Measurements from ENCODE around the gene NUB1. TPM values are rescaled to one million over a fixed set of nuclear protein-coding genes. Genes with fewer than 3 reads are reported as not detected.

NUB1 gene
- total RNA-seq, 1 donor from 2014 or later = 40.3 TPM

DNA sequence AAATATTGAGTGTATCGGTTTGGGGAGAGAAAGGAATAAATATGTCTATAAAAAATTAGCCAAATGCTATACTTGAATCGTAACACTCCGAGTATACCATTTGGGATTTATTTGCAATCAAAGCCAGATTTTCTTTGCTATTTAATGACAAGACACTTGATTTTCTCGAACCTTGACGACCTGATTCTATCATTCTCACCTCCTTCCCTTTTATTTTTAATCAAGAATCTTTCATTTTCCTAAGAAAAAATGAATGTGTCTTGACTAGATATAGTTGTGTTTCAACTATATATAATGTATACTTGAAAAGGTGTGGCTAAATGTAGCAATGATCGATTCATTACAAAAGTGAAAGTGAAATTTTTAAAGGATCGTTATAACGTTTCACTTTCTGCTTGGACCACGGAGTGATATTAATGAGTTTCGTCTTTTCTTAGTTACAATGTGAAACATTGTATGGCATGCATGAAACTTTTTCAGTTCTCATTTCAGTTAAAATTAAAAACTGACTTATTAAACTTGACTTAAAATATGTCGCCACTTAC, 562 bp downstream of the NUB1 start:
- peaks cover 22% of the 10 kb centered on the region for H3K4me1 Mint-ChIP-seq (ENCODE audit: low read depth)
- intact Hi-C loops (cut with micrococcal nuclease) = loop anchor here (1.0 to 5.0 kb wide), 4 partner anchors 8 to 1570 kb away; partner anchors contain the start of genes FASTK, TMUB1 and ZNF467

DNA sequence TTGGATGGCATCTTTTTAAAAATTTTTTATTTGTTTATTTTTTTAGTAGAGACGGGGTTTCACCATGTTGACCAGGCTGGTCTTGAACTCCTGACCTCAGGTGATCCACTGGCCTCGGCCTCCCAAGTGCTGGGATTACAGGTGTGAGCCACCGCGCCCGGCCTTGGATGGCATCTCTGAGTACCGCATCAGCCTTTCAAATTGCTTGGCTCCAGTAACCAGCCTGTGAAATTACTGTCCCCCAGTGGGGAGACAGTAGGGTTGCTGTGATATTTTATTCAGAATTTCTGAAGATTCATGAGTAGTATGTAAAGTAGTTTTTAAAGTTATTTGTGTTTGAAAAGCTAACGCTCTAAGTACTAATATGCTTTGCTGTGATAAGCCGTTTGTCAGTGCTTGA, 1.2 kb downstream of the NUB1 start:
- intact Hi-C loops (cut with micrococcal nuclease) = loop anchor here (1.0 to 5.0 kb wide), 4 partner anchors 7 to 1571 kb away; partner anchors contain the start of genes FASTK, TMUB1 and ZNF467
- H3K9me3 Mint-ChIP-seq = no peaks in the 10 kb centered on the region
- peak overlapping the region; percentile 76 for H3K27ac Mint-ChIP-seq
- H3K4me3 Mint-ChIP-seq = peak overlapping the region; percentile 83
- H3K36me3 Mint-ChIP-seq (ENCODE audit: low read depth) = peaks cover 18% of the 10 kb centered on the region
- H3K4me1 Mint-ChIP-seq (ENCODE audit: low read depth) = peaks cover 24% of the 10 kb centered on the region
- H3K27me3 Mint-ChIP-seq (ENCODE audit: insufficient read depth) = no peaks in the 10 kb centered on the region
- no peak for DNase-seq (ENCODE audit: low spot score)

More for the DNA sequence above, 562 bp downstream of the NUB1 start:
- Mint-ChIP-seq H3K27me3 (ENCODE audit: insufficient read depth) (no peaks in the 10 kb centered on the region), H3K9me3 (no peaks in the 10 kb centered on the region), H3K4me3 (peak overlapping the region; percentile 83), H3K36me3 (ENCODE audit: low read depth) (peaks cover 18% of the 10 kb centered on the region), H3K27ac (peak overlapping the region; percentile 76)
- no peak for DNase-seq (ENCODE audit: low spot score)

DNA sequence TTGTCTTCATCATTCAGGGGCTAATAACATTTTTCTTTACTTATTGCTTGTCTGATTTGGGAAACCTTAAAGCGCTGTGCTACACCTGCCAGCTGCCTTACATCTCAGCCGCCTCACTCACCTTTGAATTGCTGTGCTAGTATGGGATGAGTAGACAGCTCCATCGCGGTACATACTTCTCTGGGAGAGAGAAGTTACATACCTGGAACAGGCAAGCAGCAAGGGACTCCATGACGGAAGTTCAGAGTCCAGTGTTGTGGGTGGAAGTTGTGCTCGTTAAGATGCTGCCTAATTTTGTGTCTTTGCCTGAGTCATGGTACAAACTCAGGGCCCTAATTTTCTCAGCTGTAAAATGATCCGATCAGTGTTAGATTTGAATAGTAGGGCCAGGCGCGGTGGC, 1.9 kb downstream of the NUB1 start:
- intact Hi-C loops (cut with micrococcal nuclease) = loop anchor here (2.0 to 5.0 kb wide), 3 partner anchors 261 to 1571 kb away; partner anchors contain the start of genes FASTK, TMUB1 and ZNF467
- no peaks in the 10 kb centered on the region for H3K9me3 Mint-ChIP-seq

DNA sequence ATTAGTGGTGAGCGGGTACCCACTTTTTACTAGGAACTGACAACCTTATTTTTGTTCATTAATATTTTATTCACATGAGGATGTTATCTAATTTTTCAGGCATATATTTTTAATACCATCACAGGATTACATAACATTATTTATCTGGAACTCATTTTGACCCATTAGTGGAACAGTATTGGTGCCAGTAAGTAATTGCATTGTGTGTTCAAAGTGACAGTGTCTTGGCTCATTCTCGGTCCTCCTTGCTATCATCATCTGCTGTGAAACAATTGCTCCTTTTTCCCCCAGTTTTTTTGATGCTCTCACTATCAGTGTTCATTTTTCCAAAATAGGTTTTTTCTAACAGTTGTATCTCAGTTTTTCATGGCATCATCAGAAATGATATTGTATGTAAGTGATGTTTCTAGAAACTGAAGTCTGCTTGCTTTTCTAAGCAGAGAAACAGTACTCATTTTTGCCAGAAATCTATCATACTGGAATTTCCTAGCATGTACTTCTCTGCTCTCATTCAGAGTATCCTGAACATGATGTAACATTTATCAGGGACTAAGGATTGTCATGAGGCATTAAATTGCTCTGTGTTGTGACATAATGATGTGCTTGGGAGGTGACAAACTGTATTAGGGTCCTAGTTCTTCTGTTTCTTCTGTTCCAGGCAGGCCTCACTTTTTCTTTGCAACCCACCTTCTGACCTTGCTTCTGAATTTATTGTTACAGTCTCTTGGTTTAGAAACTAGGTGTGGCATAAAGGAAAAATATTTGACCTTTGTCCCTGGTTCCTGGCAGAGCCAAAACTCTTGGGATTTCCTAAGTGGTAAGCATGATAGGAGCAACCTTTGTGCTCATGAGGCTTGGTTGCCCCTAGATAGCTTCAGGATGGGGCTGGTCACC, 4.2 kb downstream of the NUB1 start:
- H3K36me3 Mint-ChIP-seq (ENCODE audit: low read depth) = peaks cover 21% of the 10 kb centered on the region
- intact Hi-C loops (cut with micrococcal nuclease) = no loop called here
- peak overlapping the region; percentile 29 for H3K4me3 Mint-ChIP-seq
- no peaks in the 10 kb centered on the region for H3K9me3 Mint-ChIP-seq
- H3K4me1 Mint-ChIP-seq (ENCODE audit: low read depth) = peaks cover 19% of the 10 kb centered on the region
- DNase-seq (ENCODE audit: low spot score) = no peak
- no peak overlapping the region for H3K27ac Mint-ChIP-seq
- H3K27me3 Mint-ChIP-seq (ENCODE audit: insufficient read depth) = no peaks in the 10 kb centered on the region

More for the DNA sequence above, 1.9 kb downstream of the NUB1 start:
- Mint-ChIP-seq H3K4me3 (peak overlapping the region; percentile 83), H3K36me3 (ENCODE audit: low read depth) (peaks cover 20% of the 10 kb centered on the region), H3K4me1 (ENCODE audit: low read depth) (peaks cover 30% of the 10 kb centered on the region), H3K27me3 (ENCODE audit: insufficient read depth) (no peaks in the 10 kb centered on the region), H3K27ac (peak overlapping the region; percentile 23)
- no peak for DNase-seq (ENCODE audit: low spot score)

DNA sequence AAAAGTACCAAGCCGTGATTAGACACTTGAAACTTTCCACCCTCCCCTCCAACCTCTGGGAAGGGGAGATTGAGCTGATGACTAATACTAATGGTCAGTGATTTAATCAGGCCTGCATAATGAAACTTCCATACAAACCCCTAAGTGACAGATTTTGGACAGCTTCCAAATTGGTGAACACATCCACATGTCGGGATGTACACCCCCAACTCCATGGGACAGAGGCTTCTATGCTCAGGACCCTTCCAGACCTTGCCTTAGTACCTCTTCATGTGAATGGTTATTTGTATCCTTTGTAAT, 4.8 kb downstream of the NUB1 start:
- no peak overlapping the region for H3K4me3 Mint-ChIP-seq
- DNase-seq (ENCODE audit: low spot score) = no peak
- peaks cover 21% of the 10 kb centered on the region for H3K36me3 Mint-ChIP-seq (ENCODE audit: low read depth)
- H3K27me3 Mint-ChIP-seq (ENCODE audit: insufficient read depth) = no peaks in the 10 kb centered on the region
- no peaks in the 10 kb centered on the region for H3K9me3 Mint-ChIP-seq
- no peak overlapping the region for H3K27ac Mint-ChIP-seq
- peaks cover 24% of the 10 kb centered on the region for H3K4me1 Mint-ChIP-seq (ENCODE audit: low read depth)
- intact Hi-C loops (cut with micrococcal nuclease) = no loop called here

DNA sequence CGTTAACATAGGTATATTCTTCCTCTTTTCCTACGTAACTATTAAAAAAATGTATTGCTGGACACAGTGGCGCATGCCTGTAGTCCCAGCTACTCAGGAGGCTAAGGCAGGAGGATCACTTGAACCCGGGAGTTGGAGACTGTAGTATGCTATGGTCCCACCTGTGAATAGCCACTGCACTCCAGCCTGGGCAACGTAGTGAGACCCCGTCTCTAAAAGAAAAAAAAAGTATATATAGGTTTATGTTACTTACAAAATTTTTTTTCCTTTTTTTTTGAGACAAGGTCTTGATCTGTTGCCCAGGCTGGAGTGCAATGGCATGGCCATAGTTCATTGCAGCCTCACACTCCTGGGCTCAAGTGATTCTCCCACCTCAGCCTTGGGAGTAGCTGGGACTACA, 5.6 kb downstream of the NUB1 start:
- intact Hi-C loops (cut with micrococcal nuclease) = no loop called here
- Mint-ChIP-seq H3K9me3 (no peaks in the 10 kb centered on the region), H3K36me3 (ENCODE audit: low read depth) (peaks cover 27% of the 10 kb centered on the region), H3K4me3 (no peak overlapping the region), H3K27me3 (ENCODE audit: insufficient read depth) (no peaks in the 10 kb centered on the region), H3K27ac (no peak overlapping the region), H3K4me1 (ENCODE audit: low read depth) (peaks cover 32% of the 10 kb centered on the region)
- no peak for DNase-seq (ENCODE audit: low spot score)

DNA sequence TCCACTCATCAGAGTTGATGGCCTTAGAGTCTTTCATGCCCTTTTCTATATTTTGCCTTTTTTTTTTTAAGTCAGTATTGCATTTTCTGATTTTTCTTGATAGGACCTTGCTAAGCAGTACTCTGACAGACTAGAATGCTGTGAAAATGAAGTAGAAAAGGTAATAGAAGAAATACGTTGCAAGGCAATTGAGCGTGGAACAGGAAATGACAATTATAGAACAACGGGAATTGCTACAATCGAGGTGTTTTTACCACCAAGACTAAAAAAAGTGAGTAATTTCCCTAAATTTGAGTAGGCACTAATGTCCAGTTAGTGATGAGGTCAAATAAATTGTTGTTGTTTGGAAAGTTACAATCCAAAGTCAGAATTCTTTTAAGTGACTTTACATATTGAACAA, 7.4 kb downstream of the NUB1 start:
- Mint-ChIP-seq H3K4me3 (no peak overlapping the region), H3K9me3 (no peaks in the 10 kb centered on the region), H3K27ac (peak overlapping the region; percentile 91), H3K27me3 (ENCODE audit: insufficient read depth) (no peaks in the 10 kb centered on the region), H3K36me3 (ENCODE audit: low read depth) (peaks cover 31% of the 10 kb centered on the region), H3K4me1 (ENCODE audit: low read depth) (peaks cover 39% of the 10 kb centered on the region)
- no peak for DNase-seq (ENCODE audit: low spot score)
- intact Hi-C loops (cut with micrococcal nuclease) = loop anchor here (2.0 kb wide), 1 partner anchor 676 kb away; the partner anchor contains the start of gene GALNT11

DNA sequence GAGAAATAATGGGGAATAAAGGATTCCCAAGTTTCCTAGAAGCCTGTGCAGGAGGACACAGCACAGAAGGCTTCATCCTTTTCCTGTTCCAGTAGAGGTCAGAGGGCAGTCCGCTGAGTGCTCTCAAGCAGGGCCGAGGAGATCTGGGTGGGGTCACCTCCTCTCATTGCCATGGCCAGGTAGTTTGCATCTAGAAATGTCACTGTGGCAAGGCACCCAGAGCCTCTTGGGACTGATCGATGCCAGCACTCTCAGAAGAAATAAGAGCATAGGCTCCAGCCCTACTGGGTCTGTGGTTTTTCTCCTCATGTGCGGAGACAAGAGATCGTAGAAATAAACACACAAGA, 7.9 kb downstream of the NUB1 start:
- Mint-ChIP-seq H3K27ac (peak overlapping the region; percentile 91), H3K4me1 (ENCODE audit: low read depth) (peaks cover 39% of the 10 kb centered on the region), H3K9me3 (no peaks in the 10 kb centered on the region), H3K4me3 (peak overlapping the region; percentile 81), H3K27me3 (ENCODE audit: insufficient read depth) (no peaks in the 10 kb centered on the region), H3K36me3 (ENCODE audit: low read depth) (peaks cover 35% of the 10 kb centered on the region)
- intact Hi-C loops (cut with micrococcal nuclease) = loop anchor here (2.0 kb wide), 1 partner anchor 675 kb away; the partner anchor contains the start of gene GALNT11
- DNase-seq (ENCODE audit: low spot score) = no peak

DNA sequence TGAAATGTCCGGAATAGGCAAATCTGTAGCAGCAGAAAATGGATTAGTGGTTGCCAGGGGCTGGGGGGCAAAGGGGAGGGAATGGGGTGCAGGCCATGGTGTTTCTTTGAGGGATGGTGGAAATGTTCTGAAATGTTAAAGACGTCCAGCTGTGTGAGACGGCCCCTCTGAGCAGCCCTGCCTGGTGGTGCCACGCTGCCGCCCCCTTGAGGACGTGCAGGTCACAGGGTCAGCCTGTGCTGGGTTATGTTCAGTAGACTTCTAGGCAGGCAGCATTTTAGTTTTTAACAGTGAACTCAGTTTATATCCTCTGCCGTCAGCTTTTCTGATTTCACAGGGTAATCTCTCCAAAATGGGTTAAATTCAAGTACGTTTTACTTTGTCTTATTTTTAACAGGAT, 9.4 kb downstream of the NUB1 start:
- DNase-seq (ENCODE audit: low spot score) = no peak
- Mint-ChIP-seq H3K4me3 (peak overlapping the region; percentile 65), H3K9me3 (no peaks in the 10 kb centered on the region), H3K27ac (peak overlapping the region; percentile 93), H3K4me1 (ENCODE audit: low read depth) (peaks cover 39% of the 10 kb centered on the region), H3K27me3 (ENCODE audit: insufficient read depth) (no peaks in the 10 kb centered on the region), H3K36me3 (ENCODE audit: low read depth) (peaks cover 36% of the 10 kb centered on the region)
- intact Hi-C loops (cut with micrococcal nuclease) = loop anchor here (2.0 to 5.0 kb wide), 6 partner anchors 96 to 1326 kb away; partner anchors contain the start of genes ABCB8, ACTR3C, CHPF2 and LRRC61

DNA sequence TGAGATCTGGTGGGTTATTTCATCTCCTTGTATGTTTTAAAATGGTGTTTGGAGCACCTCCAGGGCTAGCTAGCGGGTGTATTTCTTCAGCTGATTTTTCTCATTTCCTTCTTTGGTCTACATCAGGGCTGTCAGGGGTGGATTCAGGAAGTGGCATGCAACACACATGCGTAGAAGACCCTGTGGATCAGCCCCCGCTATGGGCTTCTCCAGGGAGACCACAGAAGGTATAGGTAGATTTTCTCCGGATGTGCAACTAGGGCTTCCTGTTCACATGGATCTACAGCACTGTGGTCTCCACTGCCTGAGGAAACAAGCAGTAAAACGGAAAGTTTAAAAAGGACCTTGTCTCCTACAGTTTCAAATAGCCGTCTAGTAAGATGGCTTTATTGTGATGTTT, 10.4 kb downstream of the NUB1 start:
- Mint-ChIP-seq H3K9me3 (no peaks in the 10 kb centered on the region), H3K27ac (peak overlapping the region; percentile 93), H3K36me3 (ENCODE audit: low read depth) (peaks cover 33% of the 10 kb centered on the region), H3K4me3 (peak overlapping the region; percentile 65), H3K27me3 (ENCODE audit: insufficient read depth) (no peaks in the 10 kb centered on the region), H3K4me1 (ENCODE audit: low read depth) (peaks cover 39% of the 10 kb centered on the region)
- intact Hi-C loops (cut with micrococcal nuclease) = loop anchor here (2.0 to 5.0 kb wide), 8 partner anchors 13 to 1513 kb away; partner anchors contain the start of genes ABCB8, ACTR3C, CHPF2 and LRRC61
- peak; percentile 60 for DNase-seq (ENCODE audit: low spot score)

DNA sequence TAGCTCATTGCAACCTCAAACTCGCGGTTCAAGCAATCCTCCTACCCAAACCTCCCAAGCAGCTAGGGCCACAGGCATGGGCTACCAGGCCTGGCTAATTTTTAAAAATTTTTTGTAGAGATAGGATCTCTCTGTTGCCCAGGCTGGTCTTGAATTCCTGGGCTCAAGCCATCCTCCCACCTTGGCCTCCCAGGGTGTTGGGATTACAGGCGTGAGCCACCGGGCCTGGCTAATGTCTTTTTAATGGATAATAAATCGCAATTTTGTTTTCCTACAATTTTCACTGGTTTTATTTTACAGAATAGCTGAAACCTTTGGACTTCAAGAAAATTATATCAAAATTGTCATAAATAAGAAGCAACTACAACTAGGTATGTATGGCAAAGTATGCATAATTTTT, 10.9 kb downstream of the NUB1 start:
- intact Hi-C loops (cut with micrococcal nuclease) = loop anchor here (2.0 to 5.0 kb wide), 5 partner anchors 14 to 1514 kb away; partner anchors contain the start of genes ABCB8, XRCC2 and ZNF862
- H3K4me1 Mint-ChIP-seq (ENCODE audit: low read depth) = peaks cover 39% of the 10 kb centered on the region
- no peak overlapping the region for H3K27ac Mint-ChIP-seq
- H3K4me3 Mint-ChIP-seq = no peak overlapping the region
- peaks cover 33% of the 10 kb centered on the region for H3K36me3 Mint-ChIP-seq (ENCODE audit: low read depth)
- no peaks in the 10 kb centered on the region for H3K27me3 Mint-ChIP-seq (ENCODE audit: insufficient read depth)
- no peaks in the 10 kb centered on the region for H3K9me3 Mint-ChIP-seq
- DNase-seq (ENCODE audit: low spot score) = no peak

DNA sequence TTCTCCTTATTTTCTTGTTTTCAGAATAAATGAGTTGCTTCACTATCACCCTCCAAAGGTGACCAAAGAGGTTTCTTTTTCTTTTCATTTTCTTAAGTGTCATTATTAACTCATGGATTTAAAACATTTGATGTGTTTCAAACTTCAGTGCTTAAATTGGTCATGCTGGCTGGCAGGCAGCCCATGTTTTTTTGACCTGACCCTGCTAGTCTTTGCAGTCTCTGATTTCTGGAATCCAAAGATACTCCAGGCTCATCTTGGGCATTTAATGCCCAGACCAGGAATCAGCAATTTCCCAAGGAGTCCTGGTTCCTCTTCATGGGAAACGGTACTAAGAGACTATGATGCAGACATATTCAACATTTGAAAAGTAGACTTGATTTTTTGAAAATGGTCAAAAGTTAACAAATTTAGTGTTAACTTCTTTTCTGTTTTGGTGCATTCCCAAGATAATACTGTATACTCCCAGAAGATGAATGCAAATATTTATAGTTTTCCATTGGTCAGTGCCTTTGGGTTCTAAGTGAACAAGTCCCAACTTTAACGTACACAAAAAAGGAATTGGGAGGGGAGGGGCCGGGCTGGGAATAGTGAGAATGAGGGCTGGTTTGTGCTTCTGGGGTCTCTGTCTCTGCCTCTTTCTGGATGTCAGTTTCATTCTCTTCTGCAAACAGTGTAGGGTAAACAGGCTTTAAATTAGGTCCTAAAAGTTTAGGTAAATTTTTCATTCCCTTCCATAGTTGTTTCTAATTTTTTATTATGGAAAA, 19.8 kb downstream of the NUB1 start:
- Mint-ChIP-seq H3K27ac (no peak overlapping the region), H3K9me3 (no peaks in the 10 kb centered on the region), H3K36me3 (ENCODE audit: low read depth) (peaks cover 31% of the 10 kb centered on the region), H3K4me3 (no peak overlapping the region), H3K4me1 (ENCODE audit: low read depth) (no peaks in the 10 kb centered on the region), H3K27me3 (ENCODE audit: insufficient read depth) (no peaks in the 10 kb centered on the region)
- no peak for DNase-seq (ENCODE audit: low spot score)
- intact Hi-C loops (cut with micrococcal nuclease) = no loop called here

Measured in activated T-helper 1 cell treated with anti-CD3 and anti-CD28 coated beads, Interleukin-12 subunit alpha, Interleukin-12 subunit beta, Interleukin-2, Interleukin-4 antibody, amounts not matched to agents 30 ng/mL and 10 ng/mL and 1 ng/mL, durations not matched to agents 14 hours and 24 hours and 36 hours (primary cell).